HepG2 (cell line): Measurements from ENCODE around the gene SIRT5. TPM values are rescaled to one million over a fixed set of nuclear protein-coding genes. Genes with fewer than 3 reads are reported as not detected.

Experiments used
- ARNTL ChIP-seq: sonication (generic); formaldehyde crosslinking; IDR thresholded peaks from 2 replicates; pipeline ENCODE4 v1.4.0; 2020; ENCODE audit warnings: mild to moderate bottlenecking, missing genetic modification reagents
- BHLHE40 ChIP-seq: IDR thresholded peaks from 2 replicates; pipeline ENCODE4 v1.6.1; 2011; ENCODE audit warnings: low read length, improper control_type of control experiment
- GMEB1 ChIP-seq: sonication (generic); formaldehyde crosslinking; IDR thresholded peaks from 2 replicates; pipeline ENCODE4 v1.5.1; 2020; ENCODE audit warnings: missing genetic modification reagents, mild to moderate bottlenecking, borderline replicate concordance
- IRF2 ChIP-seq: IDR thresholded peaks from 2 replicates; pipeline ENCODE4 v1.6.1; 2018; ENCODE audit warnings: missing genetic modification reagents, missing compliant biosample characterization
- IRF9 ChIP-seq: sonication (generic); formaldehyde crosslinking; IDR thresholded peaks from 2 replicates; pipeline ENCODE4 v1.8.0; 2022; ENCODE audit warnings: missing genetic modification reagents, mild to moderate bottlenecking, borderline replicate concordance
- PLRG1 ChIP-seq: fragments of 450-650 bp; conservative IDR thresholded peaks from 2 replicates; pipeline ENCODE4 v1.6.1; 2016
- SMYD3 ChIP-seq: sonication (generic); formaldehyde crosslinking; IDR thresholded peaks from 2 replicates; pipeline ENCODE4 v1.8.1; 2023; ENCODE audit warnings: mild to moderate bottlenecking, missing genetic modification reagents
- SOX13 ChIP-seq, 3 experiments: fragments of 450-650 bp in 1 of 3; sonication (generic) in 1 of 3; formaldehyde crosslinking in 1 of 3; IDR thresholded peaks in 2 of 3; conservative IDR thresholded peaks in 1 of 3; 2 replicates each; pipeline versions ENCODE4 v1.5.0 to v1.6.1; 2016 to 2020; ENCODE audit warnings: antibody characterized with exemption in 1 of 3, mild to moderate bottlenecking in 1 of 3, missing compliant biosample characterization in 1 of 3, missing genetic modification reagents in 1 of 3, moderate library complexity in 1 of 3
- SRF ChIP-seq: IDR thresholded peaks from 2 replicates; pipeline ENCODE4 v1.6.1; 2011; ENCODE audit warnings: mild to moderate bottlenecking, low read depth, low read length, moderate library complexity
- STAT6 ChIP-seq: sonication (generic); formaldehyde crosslinking; IDR thresholded peaks from 2 replicates; pipeline ENCODE4 v1.4.0; 2020; ENCODE audit warnings: missing genetic modification reagents, mild to moderate bottlenecking, borderline replicate concordance
- TARDBP ChIP-seq: sonication (generic); formaldehyde crosslinking; IDR thresholded peaks from 2 replicates; pipeline ENCODE4 v1.8.0; 2022; ENCODE audit warnings: mild to moderate bottlenecking, missing genetic modification reagents
- ZBTB7A ChIP-seq: sonication (generic); formaldehyde crosslinking; IDR thresholded peaks from 2 replicates; pipeline ENCODE4 v1.8.0; 2022; ENCODE audit warnings: mild to moderate bottlenecking, missing genetic modification reagents
- ZFP90 ChIP-seq: sonication (generic); formaldehyde crosslinking; IDR thresholded peaks from 2 replicates; pipeline ENCODE4 v1.8.0; 2022; ENCODE audit warnings: missing genetic modification reagents, mild to moderate bottlenecking, inconsistent platforms, borderline replicate concordance
- ZNF33B ChIP-seq: sonication (generic); formaldehyde crosslinking; IDR thresholded peaks from 2 replicates; pipeline ENCODE4 v1.5.1; 2020; ENCODE audit warnings: mild to moderate bottlenecking, missing genetic modification reagents
- ZNF343 ChIP-seq: sonication (generic); formaldehyde crosslinking; IDR thresholded peaks from 2 replicates; pipeline ENCODE4 v1.4.0; 2020; ENCODE audit warnings: mild to moderate bottlenecking, missing genetic modification reagents
- ZNF562 ChIP-seq: sonication (generic); formaldehyde crosslinking; IDR thresholded peaks from 2 replicates; pipeline ENCODE4 v1.8.0; 2022; ENCODE audit warnings: missing genetic modification reagents, borderline replicate concordance
- ZNF597 ChIP-seq: sonication (generic); formaldehyde crosslinking; IDR thresholded peaks from 2 replicates; pipeline ENCODE4 v1.5.0; 2020; ENCODE audit warnings: missing genetic modification reagents
- ZNF598 ChIP-seq: sonication (generic); formaldehyde crosslinking; IDR thresholded peaks from 2 replicates; pipeline ENCODE4 v1.5.1; 2020; ENCODE audit warnings: mild to moderate bottlenecking, missing genetic modification reagents, borderline replicate concordance
- ZNF629 ChIP-seq: sonication (generic); formaldehyde crosslinking; conservative IDR thresholded peaks from 2 replicates; pipeline ENCODE4 v1.5.0; 2020; ENCODE audit warnings: missing genetic modification reagents
- ZXDC ChIP-seq: sonication (generic); formaldehyde crosslinking; IDR thresholded peaks from 2 replicates; pipeline ENCODE4 v1.5.0; 2020; ENCODE audit warnings: mild to moderate bottlenecking, missing genetic modification reagents
- polyA plus RNA-seq, 8 experiments: library from polyadenylated mRNA; depleted of rRNA in 3 of 8; stranded (reverse) in 7 of 8; unstranded in 1 of 8; fragments of >200 nt; fragmentation: Illumina TruSeq in 4 of 8; extraction: Trizol in 4 of 8; gene quantifications; 2 replicates each; pipeline versions ENCODE4 v1.2.1 to v1.2.3, GENCODE V29; 2011 to 2016; ENCODE audit warnings: low read depth in 4 of 8, missing spikeins in 1 of 8, mixed read lengths in 1 of 8; ENCODE audit not compliant: insufficient read depth in 1 of 8
- total RNA-seq, 5 experiments: library from RNA; depleted of rRNA; stranded (reverse); fragments of >200 nt; fragmentation: Illumina TruSeq; extraction: Trizol; gene quantifications; 2 replicates each; pipeline ENCODE4 v1.2.3, GENCODE V29; 2016; ENCODE audit warnings: low read depth in 1 of 5

The SIRT5 gene
- total and polyA plus RNA-seq, 2 of the 13 experiments (the other 11 are each of a cell fraction or from before 2014, with no cell fraction given): 14.1 to 16.6 TPM

- TF ChIP-seq IRF2 (CRISPR knock-in tag) (no peak), STAT6 (CRISPR knock-in tag) (no peak), PLRG1 (no peak), TARDBP (CRISPR knock-in tag) (no peak; the same call in 1 of the 2 replicates), SRF (no peak), ZNF562 (0 out of 2 replicates have a peak, but pooled peaks have one; percentile 17), GMEB1 (CRISPR knock-in tag) (peak; percentile 38; the same call in 1 of the 2 replicates), ZNF343 (CRISPR knock-in tag) (peak; percentile 74; the same call in 1 of the 2 replicates), ZNF629 (CRISPR knock-in tag) (0 out of 2 replicates have a peak, but pooled peaks have one; percentile 26), ZNF597 (no peak), BHLHE40 (peak; percentile 7; the same call in 1 of the 2 replicates), IRF9 (peak; percentile 76), ZNF33B (CRISPR knock-in tag) (0 out of 2 replicates have a peak, but pooled peaks have one; percentile 52), SMYD3 (CRISPR knock-in tag) (no peak), SOX13 (IDR thresholded peaks at IDR 0.05) (no peak), SOX13 (CRISPR knock-in tag; conservative IDR thresholded peaks at IDR 0.05 in 1 of 2, IDR thresholded peaks at IDR 0.05 in 1 of 2) (no peak), ZBTB7A (CRISPR knock-in tag) (peak; percentile 94), ZFP90 (CRISPR knock-in tag) (no peak), ZXDC (CRISPR knock-in tag) (no peak), ZNF598 (CRISPR knock-in tag) (peak; percentile 65; the same call in 1 of the 2 replicates), ARNTL (CRISPR knock-in tag) (no peak)
Measured at GRCh38 chr6:13574149-13574570, 241 bp upstream of the SIRT5 start (continued).
